Suprapubic skin (tissue), 4 donors: Measurements from ENCODE around the gene SCAP. TPM values are rescaled to one million over a fixed set of nuclear protein-coding genes. Genes with fewer than 3 reads are reported as not detected.
A peak's percentile ranks its signal among the peaks of the same experiment; 100 is the strongest.

ENCODE experiments used
- DNase-seq, 2 donors: peaks; one replicate each; pipeline ENCODE4 v3.0.0-alpha.2; 2019; ENCODE audit warnings: low spot score in 2 of 2
- H3K27ac ChIP-seq: fragments of 200-600 bp; sonication (generic); one replicate; pipeline ENCODE4 v1.5.1; 2019
- H3K27me3 ChIP-seq: fragments of 200-600 bp; sonication (generic); one replicate; pipeline ENCODE4 v1.5.1; 2019
- H3K36me3 ChIP-seq: fragments of 200-600 bp; sonication (generic); one replicate; pipeline ENCODE4 v1.5.1; 2019
- H3K4me1 ChIP-seq: fragments of 200-600 bp; sonication (generic); one replicate; pipeline ENCODE4 v1.5.1; 2019
- H3K4me3 ChIP-seq: fragments of 200-600 bp; sonication (generic); one replicate; pipeline ENCODE4 v1.5.1; 2019; ENCODE audit warnings: mild to moderate bottlenecking
- H3K9me3 ChIP-seq: fragments of 200-600 bp; sonication (generic); one replicate; pipeline ENCODE4 v1.5.1; 2019
- CTCF ChIP-seq, 2 donors: fragments of 200-600 bp in 1 of 2; fragments of 450-650 bp in 1 of 2; sonication (generic) in 1 of 2; IDR thresholded peaks; one replicate each; pipeline ENCODE4 v1.5.1; 2016 to 2019; ENCODE audit warnings: antibody characterized with exemption in 2 of 2, mild to moderate bottlenecking in 1 of 2, moderate library complexity in 1 of 2
- EP300 ChIP-seq: sonication (generic); formaldehyde crosslinking; IDR thresholded peaks from one replicate; pipeline ENCODE4 v1.6.1; 2017; ENCODE audit warnings: antibody characterized with exemption
- POLR2A ChIP-seq, 2 donors: fragments of 450-650 bp; IDR thresholded peaks; one replicate each; pipeline ENCODE4 v1.6.1; 2017; ENCODE audit warnings: antibody characterized with exemption in 2 of 2, mild to moderate bottlenecking in 2 of 2, moderate library complexity in 2 of 2
- POLR2AphosphoS5 ChIP-seq, 3 donors: sonication (generic); formaldehyde crosslinking; IDR thresholded peaks; one replicate each; pipeline ENCODE4 v1.6.1; 2017; ENCODE audit warnings: antibody characterized with exemption in 3 of 3
- WGBS: methylation state at CpG from one replicate; pipeline ENCODE4 v1.1.5; 2018; 5-methylcytosine and 5-hydroxymethylcytosine counted together
- total RNA-seq, 4 donors: library from RNA; depleted of rRNA; stranded (reverse); fragments of >200 nt; gene quantifications; one replicate each; pipeline ENCODE4 v1.1.0, GENCODE V29; 2016

SCAP gene
- total RNA-seq, 4 donors from 2014 or later = 142 to 195 (median 151) TPM

DNA sequence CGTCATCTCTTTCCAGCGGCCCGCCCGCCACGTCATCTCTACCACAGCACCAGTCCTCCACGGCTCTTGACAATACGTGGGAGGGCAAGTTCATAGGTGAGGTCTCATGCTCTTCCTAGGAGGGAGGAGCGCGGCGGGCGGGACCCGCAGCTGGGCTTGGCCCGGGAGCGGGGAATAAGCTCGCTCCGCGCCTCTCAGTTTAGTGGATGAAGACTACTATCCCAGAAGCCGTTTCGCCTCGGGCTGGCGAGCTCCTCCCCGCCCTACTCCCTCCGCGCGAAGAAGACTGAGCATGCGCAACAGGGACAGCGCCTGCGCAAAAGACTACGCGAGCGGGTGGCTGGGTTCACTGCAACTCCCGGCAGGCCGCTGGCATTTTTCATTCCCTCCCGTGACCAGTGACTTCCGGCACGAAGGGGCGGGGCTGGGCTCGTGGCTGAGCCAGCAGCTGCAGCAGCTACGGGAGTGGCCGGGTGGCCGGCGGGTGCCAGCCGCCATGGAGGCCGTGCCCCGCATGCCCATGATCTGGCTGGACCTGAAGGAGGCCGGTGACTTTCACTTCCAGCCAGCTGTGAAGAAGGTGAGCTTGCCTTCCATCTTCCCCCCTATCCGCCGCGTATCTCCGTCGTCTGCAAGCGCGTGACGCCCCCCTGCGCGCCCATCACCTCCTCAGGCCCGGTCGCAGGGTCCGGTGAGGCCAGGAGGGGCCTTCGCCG lies 95.0 kb downstream of the SCAP start, which contains the start of gene PTPN23:
TSS of gene PTPN23 (plus strand) at position 421 of the 716 bp plus-strand sequence. CDS start at position 497, 76 bp downstream.
- 0% methylated on average over 35 of the region's 61 CpGs for WGBS
- TF ChIP-seq CTCF (IDR thresholded peaks at IDR 0.05) (no peak), EP300 (no peak), POLR2AphosphoS5 (IDR thresholded peaks at IDR 0.05) (peak; percentile 22 to 93 (median 76)), POLR2A (IDR thresholded peaks at IDR 0.05) (peak; percentile 15 to 73)
- Histone ChIP-seq H3K4me1 (peaks cover 41% of the 10 kb centered on the region), H3K9me3 (no peaks in the 10 kb centered on the region), H3K27ac (peak within 1 kb of the TSS; percentile 95), H3K4me3 (peak within 1 kb of the TSS; percentile 90), H3K36me3 (no peaks in the 10 kb centered on the region), H3K27me3 (no peaks in the 10 kb centered on the region)
- DNase-seq = peak; percentile 99 to 100

DNA sequence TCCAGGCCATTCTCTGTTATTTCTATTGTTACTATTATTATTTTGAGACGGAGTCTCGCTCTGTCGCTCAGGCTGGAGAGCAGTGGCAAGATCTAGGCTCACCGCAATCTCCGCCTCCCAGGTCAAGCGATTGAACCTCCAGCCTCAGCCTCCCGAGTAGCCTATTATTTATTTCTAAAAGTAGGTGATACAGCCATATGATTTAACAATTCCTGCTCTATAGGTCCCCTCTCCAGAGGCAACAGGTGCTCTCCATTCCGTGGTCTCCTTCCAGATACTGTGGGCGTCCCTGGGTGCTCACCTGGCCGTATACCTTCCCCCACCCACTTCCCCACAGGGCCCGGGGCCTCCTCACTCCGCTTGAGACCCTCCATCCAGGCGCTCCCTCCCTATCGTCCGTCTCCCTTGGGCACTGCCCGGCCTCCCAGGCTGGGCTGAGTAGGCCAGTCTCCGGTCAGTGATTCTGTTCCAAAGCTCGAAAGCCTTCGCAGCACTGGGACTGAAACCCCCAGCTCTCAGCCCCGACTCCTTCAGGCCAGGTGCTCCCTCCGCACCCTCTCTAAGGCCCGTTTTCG lies 95.6 kb downstream of the SCAP start:
- Histone ChIP-seq H3K27ac (peak overlapping the region; percentile 95), H3K27me3 (no peaks in the 10 kb centered on the region), H3K4me1 (peaks cover 35% of the 10 kb centered on the region), H3K36me3 (no peaks in the 10 kb centered on the region), H3K9me3 (no peaks in the 10 kb centered on the region), H3K4me3 (peak overlapping the region; percentile 90)
- no peak for DNase-seq
- TF ChIP-seq POLR2A (IDR thresholded peaks at IDR 0.05) (no peak), POLR2AphosphoS5 (IDR thresholded peaks at IDR 0.05) (no peak), CTCF (IDR thresholded peaks at IDR 0.05) (no peak), EP300 (no peak)
- WGBS = 17% methylated on average over 21 of the region's 23 CpGs

DNA sequence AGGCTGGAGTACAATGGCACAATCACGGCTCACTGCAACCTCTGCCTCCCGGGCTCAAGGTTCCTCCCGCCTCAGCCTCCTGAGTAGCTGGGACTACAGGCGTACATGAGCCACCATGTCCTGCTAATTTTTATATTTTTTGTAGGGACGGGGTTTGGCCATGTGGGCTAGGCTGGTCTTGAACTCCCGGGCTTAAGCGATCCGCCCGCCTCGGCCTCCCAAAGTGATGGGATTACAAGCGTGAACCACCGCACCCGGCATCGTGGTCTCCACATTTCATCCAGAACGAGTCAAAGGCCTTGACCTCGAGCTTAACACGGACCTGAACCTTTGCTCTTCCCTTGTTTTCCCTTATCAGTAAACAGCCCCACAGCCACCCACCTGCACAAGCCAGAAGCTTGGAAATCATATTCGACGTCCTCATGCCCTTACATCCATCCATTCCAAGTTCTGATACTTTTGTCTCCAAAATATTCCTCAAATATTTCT lies 96.3 kb downstream of the SCAP start:
- no peak overlapping the region for H3K27ac ChIP-seq
- DNase-seq = no peak
- peak overlapping the region; percentile 90 for H3K4me3 ChIP-seq
- peaks cover 30% of the 10 kb centered on the region for H3K4me1 ChIP-seq
- H3K27me3 ChIP-seq = no peaks in the 10 kb centered on the region
- no peaks in the 10 kb centered on the region for H3K9me3 ChIP-seq
- TF ChIP-seq CTCF (IDR thresholded peaks at IDR 0.05) (no peak), POLR2A (IDR thresholded peaks at IDR 0.05) (no peak), POLR2AphosphoS5 (IDR thresholded peaks at IDR 0.05) (no peak), EP300 (no peak)
- H3K36me3 ChIP-seq = no peaks in the 10 kb centered on the region
- 90% methylated on average over 19 of the region's 19 CpGs for WGBS

DNA sequence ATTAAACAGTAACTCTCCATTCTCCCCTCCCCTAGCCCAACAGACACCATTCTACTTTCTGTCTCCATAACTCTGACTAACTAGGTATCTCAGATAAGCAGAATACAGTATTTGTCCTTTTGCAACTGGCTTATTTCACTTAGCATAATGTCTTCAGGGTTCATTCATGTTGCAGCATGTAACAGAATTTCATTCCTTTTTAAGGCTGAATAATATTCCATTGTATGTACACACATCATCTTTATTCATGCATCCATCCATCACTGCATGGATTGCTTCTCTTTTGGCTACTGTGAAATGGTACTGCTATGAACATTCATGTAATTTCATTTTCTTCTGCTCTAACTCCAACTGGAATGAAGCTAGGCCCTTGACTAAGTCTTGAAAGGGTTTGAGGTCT lies 96.9 kb downstream of the SCAP start:
- Histone ChIP-seq H3K9me3 (no peaks in the 10 kb centered on the region), H3K27ac (no peak overlapping the region), H3K36me3 (no peaks in the 10 kb centered on the region), H3K27me3 (no peaks in the 10 kb centered on the region), H3K4me3 (no peak overlapping the region), H3K4me1 (peaks cover 30% of the 10 kb centered on the region)
- DNase-seq = no peak
- TF ChIP-seq CTCF (IDR thresholded peaks at IDR 0.05) (no peak), POLR2A (IDR thresholded peaks at IDR 0.05) (no peak), EP300 (no peak), POLR2AphosphoS5 (IDR thresholded peaks at IDR 0.05) (no peak)

DNA sequence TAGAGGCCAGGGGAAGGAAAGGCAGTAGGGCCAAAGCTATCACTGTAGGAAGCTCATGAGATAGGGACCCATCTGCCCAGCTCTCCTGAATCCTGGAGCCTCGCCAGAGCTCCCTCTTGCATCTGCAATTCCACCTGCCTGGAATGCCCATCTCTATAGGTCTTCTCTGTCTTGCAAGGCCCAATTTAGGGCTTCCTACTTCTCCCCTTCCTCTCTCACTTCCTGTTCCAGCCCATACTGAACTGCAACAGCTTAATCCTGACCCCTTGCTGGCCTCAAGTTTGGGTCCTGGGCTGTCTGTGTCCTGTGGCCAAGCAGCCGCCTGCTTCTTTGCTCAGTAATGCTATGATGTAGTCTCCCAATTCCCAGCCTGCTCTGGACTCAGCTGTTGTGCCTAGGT lies 98.6 kb downstream of the SCAP start:
- 93% methylated on average over 2 of the region's 2 CpGs for WGBS
- no peak for DNase-seq
- TF ChIP-seq EP300 (no peak), POLR2A (IDR thresholded peaks at IDR 0.05) (no peak), POLR2AphosphoS5 (IDR thresholded peaks at IDR 0.05) (no peak), CTCF (IDR thresholded peaks at IDR 0.05) (no peak)
- no peaks in the 10 kb centered on the region for H3K36me3 ChIP-seq
- peaks cover 17% of the 10 kb centered on the region for H3K4me1 ChIP-seq
- H3K4me3 ChIP-seq = no peak overlapping the region
- no peaks in the 10 kb centered on the region for H3K9me3 ChIP-seq
- no peak overlapping the region for H3K27ac ChIP-seq
- no peaks in the 10 kb centered on the region for H3K27me3 ChIP-seq
